Lower lobe of right lung (tissue), 2 donors: ENCODE results near the gene LPIN2. TPM values are rescaled to one million over a fixed set of nuclear protein-coding genes. Genes with fewer than 3 reads are reported as not detected.

Source experiments
- ATAC-seq, 2 donors: fragments of 200-7000 bp; cut with Tn5 transposase; one replicate each; pipeline ENCODE4 v1.9.1; 2020 to 2022; ENCODE audit warnings: mild to moderate bottlenecking in 2 of 2, moderate library complexity in 2 of 2
- DNase-seq: peaks from one replicate; pipeline ENCODE4 v3.0.0-alpha.2; 2020
- H3K27ac ChIP-seq: fragments of 200-600 bp; one replicate; pipeline ENCODE4 v1.8.0; 2022
- H3K27me3 ChIP-seq: fragments of 200-600 bp; one replicate; pipeline ENCODE4 v1.8.0; 2022; ENCODE audit warnings: low read depth
- H3K36me3 ChIP-seq: fragments of 200-600 bp; one replicate; pipeline ENCODE4 v1.8.0; 2022; ENCODE audit warnings: mild to moderate bottlenecking
- H3K4me1 ChIP-seq: fragments of 200-600 bp; one replicate; pipeline ENCODE4 v1.8.0; 2022
- H3K4me3 ChIP-seq: fragments of 200-600 bp; one replicate; pipeline ENCODE4 v1.8.0; 2022; ENCODE audit warnings: mild to moderate bottlenecking
- H3K9me3 ChIP-seq: fragments of 200-600 bp; one replicate; pipeline ENCODE4 v1.8.0; 2022
- CTCF ChIP-seq: fragments of 200-600 bp; IDR thresholded peaks from one replicate; pipeline ENCODE4 v1.8.0; 2022; ENCODE audit warnings: antibody characterized with exemption, mild to moderate bottlenecking
- intact Hi-C: fragments of 100-400 bp; cut with DNase I; formaldehyde crosslinking; loops from one replicate; pipeline ENCODE4 v1.11.0; 2022
- total RNA-seq: library from RNA; stranded (reverse); fragmentation: NEBNext Ultra II Directional; extraction: Animal tissue kit (Norgen Biotek cat#: 25700); gene quantifications from one replicate; pipeline ENCODE4 v1.2.1, GENCODE V29; 2021
- donor health status: DM: no; HTN: yes; CAD: no; lungs with severe emphysema.

LPIN2 gene
- total RNA-seq, 1 donor from 2014 or later = 51.1 TPM

GRCh38 chr18:2998644-2999043 lies 14.3 kb downstream of the LPIN2 start:
- ATAC-seq (no peak), DNase-seq (no peak)
- TF ChIP-seq CTCF = no peak
- intact Hi-C loops = no loop called here
- no peaks in the 10 kb centered on the region for H3K9me3 ChIP-seq
- peaks cover 39% of the 10 kb centered on the region for H3K4me1 ChIP-seq
- peak overlapping the region; percentile 60 for H3K27ac ChIP-seq
- no peak overlapping the region for H3K4me3 ChIP-seq
- no peaks in the 10 kb centered on the region for H3K27me3 ChIP-seq
- no peaks in the 10 kb centered on the region for H3K36me3 ChIP-seq

DNA sequence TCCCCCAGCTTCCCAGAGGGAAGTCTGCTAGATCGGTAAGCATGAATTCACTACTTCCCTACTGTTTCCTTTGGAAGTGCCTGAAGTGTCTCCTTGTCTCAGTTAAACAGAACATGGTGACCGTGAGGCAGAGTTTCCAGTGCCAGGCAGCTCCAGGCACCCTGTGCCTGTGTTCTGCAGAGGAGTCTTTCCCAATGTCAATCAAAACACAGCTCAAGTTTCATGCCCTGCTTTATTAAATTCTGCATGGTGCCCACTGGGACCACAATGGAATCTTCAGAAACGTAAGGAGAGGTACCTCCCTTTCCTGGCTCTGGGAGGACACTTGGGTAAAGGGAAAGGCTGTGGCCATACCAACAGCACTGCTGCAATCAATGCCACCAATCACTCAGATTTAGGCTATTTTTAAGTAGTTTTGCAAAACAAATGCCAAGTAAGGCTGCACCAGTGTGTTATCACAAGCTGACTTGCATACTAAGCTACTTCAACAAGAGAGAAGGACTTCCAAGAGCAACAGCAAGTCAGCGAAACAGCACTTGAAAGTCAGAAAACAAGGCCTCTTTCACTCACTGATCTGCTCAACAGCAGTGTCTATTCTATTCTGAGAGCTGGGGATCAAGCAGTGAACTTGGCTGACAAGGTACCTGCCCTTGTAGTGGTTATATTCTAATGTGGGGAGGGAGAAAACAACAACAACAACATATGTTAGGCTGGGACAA lies 14.9 kb downstream of the LPIN2 start:
- TF ChIP-seq CTCF = no peak
- peak; percentile 49 to 69 for ATAC-seq
- no peak for DNase-seq
- H3K27me3 ChIP-seq = no peaks in the 10 kb centered on the region
- no peaks in the 10 kb centered on the region for H3K9me3 ChIP-seq
- intact Hi-C loops = no loop called here
- no peak overlapping the region for H3K4me3 ChIP-seq
- H3K27ac ChIP-seq = peak overlapping the region; percentile 60
- H3K4me1 ChIP-seq = peaks cover 39% of the 10 kb centered on the region
- H3K36me3 ChIP-seq = no peaks in the 10 kb centered on the region

- Histone ChIP-seq H3K4me1 (peaks cover 39% of the 10 kb centered on the region), H3K36me3 (no peaks in the 10 kb centered on the region), H3K4me3 (no peak overlapping the region), H3K27me3 (no peaks in the 10 kb centered on the region), H3K27ac (peak overlapping the region; percentile 60), H3K9me3 (no peaks in the 10 kb centered on the region)
- ATAC-seq (no peak), DNase-seq (no peak)
- no peak for TF ChIP-seq CTCF
- intact Hi-C loops = no loop called here
These were observed 15.5 kb downstream of the LPIN2 start for GRCh38 chr18:2997429-2997828.

- TF ChIP-seq CTCF = peak; percentile 48
- H3K9me3 ChIP-seq = no peaks in the 10 kb centered on the region
- peak overlapping the region; percentile 13 for H3K27ac ChIP-seq
- H3K36me3 ChIP-seq = no peaks in the 10 kb centered on the region
- H3K27me3 ChIP-seq = no peaks in the 10 kb centered on the region
- H3K4me3 ChIP-seq = no peak overlapping the region
- intact Hi-C loops = no loop called here
- ATAC-seq (peak; percentile 64 to 68), DNase-seq (no peak)
- peaks cover 39% of the 10 kb centered on the region for H3K4me1 ChIP-seq
These were observed 18.1 kb downstream of the LPIN2 start for GRCh38 chr18:2994603-2995432.

DNA sequence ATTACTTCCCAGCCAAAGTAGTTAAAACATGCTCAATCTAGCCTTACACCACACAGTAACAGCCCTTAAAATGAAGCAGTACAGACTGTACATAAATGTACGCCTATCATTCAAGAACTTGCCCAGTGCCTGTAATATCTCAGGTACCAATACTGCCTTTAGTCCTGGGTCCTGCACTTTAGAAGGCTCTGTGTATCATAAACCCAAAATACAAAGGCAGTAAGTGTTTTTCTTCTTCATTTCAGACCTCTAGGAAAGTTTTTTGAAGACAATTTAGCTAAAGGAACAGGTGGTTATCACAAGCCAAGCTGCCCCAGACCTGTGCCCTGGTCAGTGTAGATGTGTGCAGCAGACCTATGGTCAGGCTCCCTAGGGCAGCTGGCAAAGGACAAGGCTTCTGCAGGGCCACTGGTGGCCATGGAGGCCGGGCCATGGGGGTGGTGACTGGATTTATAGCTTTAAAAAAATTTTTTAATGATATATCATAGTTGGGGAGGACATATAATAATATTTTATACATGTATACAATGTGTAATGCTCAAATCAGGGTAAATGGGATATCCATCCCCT lies 18.8 kb downstream of the LPIN2 start:
- Histone ChIP-seq H3K27ac (no peak overlapping the region), H3K4me3 (no peak overlapping the region), H3K36me3 (no peaks in the 10 kb centered on the region), H3K27me3 (no peaks in the 10 kb centered on the region), H3K9me3 (no peaks in the 10 kb centered on the region), H3K4me1 (peaks cover 34% of the 10 kb centered on the region)
- DNase-seq (no peak), ATAC-seq (no peak)
- no peak for TF ChIP-seq CTCF
- intact Hi-C loops = no loop called here
